CD4-positive, alpha-beta T cell treated with Interleukin-1 beta for 1 hour (primary cell): ENCODE data around the gene DLGAP4.
A peak's percentile ranks its signal among the peaks of the same experiment; 100 is the strongest.
"Not testable (repeated sequence)": the region's sequence is repeated elsewhere in the genome, so short reads cannot be mapped to it uniquely, and the experiment has no call there.

Source experiments
- DNase-seq, 2 donors: peaks; one replicate each; pipeline ENCODE4 v3.0.0-alpha.2; 2020 to 2022

Gene DLGAP4

GRCh38 chr20:36359668-36360406 is 53.7 kb downstream of the DLGAP4 start:
- DNase-seq, result no peak

DNA sequence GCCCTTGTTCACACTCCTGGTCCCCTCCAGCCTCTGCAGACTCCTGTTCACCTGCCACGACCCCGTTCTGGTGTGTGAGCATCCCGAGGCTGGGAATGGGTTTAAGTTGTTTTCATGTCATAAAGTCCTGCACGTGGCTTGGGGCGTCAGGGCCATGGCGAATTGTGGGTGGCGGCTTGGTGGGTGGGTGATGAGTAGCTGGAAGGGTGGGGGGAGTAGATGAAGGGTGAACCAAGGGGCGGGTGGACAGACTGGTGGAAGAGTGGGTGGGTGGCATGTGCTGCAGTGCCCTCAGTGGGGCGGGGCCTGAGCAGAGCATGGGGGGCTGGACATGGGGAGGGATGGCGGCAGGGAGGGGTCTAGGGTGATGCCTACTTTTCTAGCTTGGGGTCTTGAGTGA is 54.3 kb downstream of the DLGAP4 start:
- no peak for DNase-seq

DNA sequence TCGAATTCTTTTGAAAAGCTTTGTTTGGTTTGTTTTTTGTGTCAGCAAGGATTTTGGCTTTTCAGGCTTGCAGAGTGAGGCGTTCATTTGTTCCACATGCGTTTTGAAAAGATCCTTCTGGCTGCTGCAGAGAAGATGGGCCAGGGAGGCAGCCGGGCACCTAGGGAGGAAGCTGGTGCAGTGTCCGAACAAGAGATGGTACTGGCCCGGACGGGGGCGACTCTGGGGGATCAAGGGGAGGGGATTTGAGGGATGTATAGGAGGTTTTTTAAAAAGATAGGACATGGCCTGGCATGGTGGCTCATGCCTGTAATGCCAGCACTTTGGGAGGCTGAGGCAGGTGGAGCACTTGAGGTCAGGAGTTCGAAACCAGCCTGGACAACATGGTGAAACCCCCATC is 55.3 kb downstream of the DLGAP4 start:
- no peak for DNase-seq

DNA sequence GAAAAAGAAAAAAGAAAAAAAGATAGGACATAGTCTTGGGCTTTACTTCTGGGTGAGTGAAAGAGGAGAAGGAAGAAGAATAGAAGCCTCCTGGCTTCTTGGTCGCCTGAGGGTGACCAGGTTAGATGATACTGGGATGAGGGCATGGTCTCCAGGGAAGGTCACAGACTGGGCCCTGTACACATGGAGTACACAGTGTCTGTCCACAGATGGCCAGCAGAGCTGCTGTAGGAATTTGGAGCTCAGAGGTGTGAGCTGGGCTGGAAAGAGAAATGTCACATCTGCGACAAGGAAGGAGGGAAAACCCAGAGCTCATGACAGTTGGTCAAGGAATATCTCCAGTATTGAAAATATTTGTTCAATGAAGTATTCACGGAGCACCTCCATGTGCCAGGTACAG is 56.1 kb downstream of the DLGAP4 start:
- DNase-seq, result no peak

- DNase-seq, result no peak
Measured at GRCh38 chr20:36362978-36363713, 57.0 kb downstream of the DLGAP4 start.

GRCh38 chr20:36364506-36364905 is 58.4 kb downstream of the DLGAP4 start:
- DNase-seq, result no peak

- DNase-seq, result no peak
Measured at GRCh38 chr20:36366623-36367369, 60.7 kb downstream of the DLGAP4 start.

DNA sequence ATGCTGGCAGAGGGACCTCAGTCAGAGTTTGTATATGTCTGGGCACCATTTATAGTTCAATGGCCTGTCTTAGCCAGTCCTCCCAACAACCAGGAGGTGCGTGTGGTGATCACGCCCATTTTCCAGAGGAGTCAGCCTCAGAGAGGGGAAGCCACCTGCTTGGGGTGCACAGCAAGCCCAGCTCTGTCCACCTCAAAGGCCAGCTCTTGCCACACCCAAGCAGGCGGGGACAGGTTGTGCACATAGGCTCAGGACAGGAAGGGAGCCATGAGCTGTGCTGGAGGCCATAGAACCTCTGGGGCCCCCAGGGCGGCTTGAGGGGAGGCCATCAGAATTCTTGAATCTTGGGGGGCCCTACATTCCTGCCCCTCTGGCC is 61.2 kb downstream of the DLGAP4 start:
- no peak for DNase-seq

GRCh38 chr20:36367907-36368799 is 62.0 kb downstream of the DLGAP4 start:
- no peak for DNase-seq

DNA sequence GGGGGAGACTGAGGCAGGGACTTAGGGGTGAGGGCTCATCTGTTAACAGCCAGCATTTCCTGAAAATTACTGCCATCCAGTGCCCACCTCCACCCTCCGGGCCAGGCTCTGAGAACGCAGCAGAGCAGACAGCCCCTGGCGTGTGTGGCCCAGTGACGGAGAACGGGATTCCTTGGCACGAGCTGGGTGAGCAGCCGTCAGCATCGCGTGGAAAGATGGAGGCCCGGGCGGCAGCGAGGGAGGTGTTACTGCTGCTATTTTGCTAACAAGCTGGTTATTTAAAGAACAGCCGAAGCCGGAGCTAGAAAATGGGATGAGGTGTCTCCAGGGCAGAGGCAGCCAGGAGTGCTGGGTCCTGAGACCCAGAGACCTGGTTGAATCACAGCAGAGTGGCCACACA is 62.7 kb downstream of the DLGAP4 start:
- no peak for DNase-seq

DNA sequence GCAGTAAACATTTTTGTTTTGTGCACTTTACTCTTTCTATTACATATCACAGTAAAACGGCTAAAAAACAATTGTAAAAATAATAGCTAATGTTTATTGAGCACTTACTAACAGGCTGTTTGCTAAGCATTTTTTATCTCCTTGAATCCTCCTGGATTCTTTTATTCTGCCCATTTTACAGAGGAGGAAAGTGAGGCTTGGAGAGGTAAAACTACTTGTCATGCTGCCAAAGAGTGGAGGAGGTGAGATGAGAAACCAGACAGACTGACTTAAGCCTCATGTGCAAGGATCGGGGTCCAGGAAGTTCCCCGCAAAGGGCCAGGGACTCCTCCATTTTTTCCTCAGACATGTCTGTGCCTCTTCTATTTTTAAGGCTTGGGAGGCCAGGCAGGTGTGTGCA is 63.6 kb downstream of the DLGAP4 start:
- no peak for DNase-seq

GRCh38 chr20:36370991-36371790 is 65.1 kb downstream of the DLGAP4 start:
- no peak for DNase-seq

- no peak for DNase-seq
Measured at GRCh38 chr20:36372666-36373065, 66.5 kb downstream of the DLGAP4 start.

DNA sequence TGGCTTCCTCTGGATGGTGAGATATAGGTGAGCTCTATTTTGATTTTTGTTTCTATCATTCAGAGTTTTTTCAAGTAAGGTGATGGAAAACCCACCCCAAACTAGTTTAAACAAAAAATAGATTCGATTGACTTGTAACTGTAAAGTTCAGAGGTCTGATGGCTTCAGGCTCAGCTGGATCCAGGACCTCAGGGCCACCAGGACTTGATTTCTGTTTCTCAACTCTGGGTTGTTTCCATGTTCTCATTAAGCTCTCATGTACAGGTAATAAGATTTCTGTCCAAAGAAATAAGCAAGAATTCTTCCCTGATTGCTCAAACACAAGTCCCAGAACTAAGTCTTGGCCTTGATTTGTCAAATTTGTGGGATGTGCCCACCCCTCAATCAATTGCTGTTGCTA is 67.0 kb downstream of the DLGAP4 start:
- DNase-seq, result no peak

GRCh38 chr20:36374995-36375394 is 68.9 kb downstream of the DLGAP4 start:
- DNase-seq, result no peak

GRCh38 chr20:36377348-36378326 is 71.5 kb downstream of the DLGAP4 start:
- no peak for DNase-seq

GRCh38 chr20:36378686-36379085 is 72.5 kb downstream of the DLGAP4 start:
- DNase-seq, result no peak

GRCh38 chr20:36379914-36380313 is 73.8 kb downstream of the DLGAP4 start:
- not testable (repeated sequence) for DNase-seq

GRCh38 chr20:36384022-36384619 is 78.0 kb downstream of the DLGAP4 start:
- peak in 1 of 2 donors; percentile 17 for DNase-seq

GRCh38 chr20:36385503-36385902 is 79.4 kb downstream of the DLGAP4 start:
- no peak for DNase-seq
